Stimulated activated CD4-positive, alpha-beta T cell treated with anti-CD3 and anti-CD28 coated beads, Interleukin-1b, Interleukin-23, amount 100 ng/mL, for 4 hours (primary cell): Measurements from ENCODE around the gene TMEM183A.

Experiments used
- DNase-seq, 2 donors: peaks; one replicate each; pipeline ENCODE4 v3.0.0-alpha.2; 2020; ENCODE audit warnings: low read depth in 2 of 2

The TMEM183A gene

GRCh38 chr1:203045821-203046594, 38.8 kb downstream of the TMEM183A start:
- DNase-seq = no peak

DNA sequence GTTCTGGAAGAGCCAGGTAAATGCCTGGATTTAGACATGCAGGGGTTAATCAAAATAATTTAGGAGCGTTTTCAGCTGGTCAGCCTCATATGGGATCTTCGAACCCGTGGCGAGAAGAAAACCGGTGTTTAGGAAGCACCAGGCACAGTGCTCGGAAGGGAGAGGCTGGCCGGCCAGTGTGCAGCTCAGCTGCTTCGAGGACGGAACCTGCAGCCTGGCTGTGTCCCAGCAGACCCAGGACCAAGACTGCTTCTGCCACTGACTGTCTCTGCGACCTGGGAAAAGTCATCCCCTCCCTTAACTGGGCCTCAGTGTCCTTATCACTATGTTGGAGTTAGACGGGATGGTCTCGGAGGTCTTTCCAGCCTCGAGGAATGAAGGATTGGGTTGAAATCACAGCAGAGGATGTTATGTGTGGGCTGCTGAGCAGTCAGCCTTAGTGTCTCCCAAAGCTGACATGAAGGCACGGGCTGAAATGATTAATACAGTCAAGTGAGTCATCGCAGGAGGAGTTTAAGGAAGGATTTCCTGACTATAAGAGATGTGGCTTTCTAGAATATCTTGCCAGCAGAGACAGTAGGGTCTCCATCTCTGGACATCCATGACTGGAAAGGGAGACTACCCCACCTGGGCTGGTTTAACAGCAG, 39.9 kb downstream of the TMEM183A start:
- no peak for DNase-seq

DNA sequence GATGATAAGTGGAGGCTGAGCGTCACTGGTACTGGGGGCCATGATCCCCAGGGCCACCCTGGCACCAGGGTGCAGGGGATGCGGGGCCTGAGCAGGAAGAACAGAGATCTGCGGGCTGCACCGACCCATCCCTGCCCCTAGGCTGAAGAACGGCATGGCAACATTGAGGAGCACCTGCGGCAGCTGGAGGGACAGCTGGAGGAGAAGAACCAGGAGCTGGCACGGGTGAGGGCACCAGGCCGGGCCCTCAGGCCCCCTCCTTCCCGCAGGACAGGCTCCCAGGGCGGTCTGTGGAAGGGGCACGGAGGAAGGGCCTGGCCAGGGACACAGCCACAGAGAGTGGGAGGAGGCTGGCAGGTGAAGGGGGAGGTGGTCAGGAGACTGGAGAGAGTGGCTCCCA, 40.9 kb downstream of the TMEM183A start:
- no peak for DNase-seq

DNA sequence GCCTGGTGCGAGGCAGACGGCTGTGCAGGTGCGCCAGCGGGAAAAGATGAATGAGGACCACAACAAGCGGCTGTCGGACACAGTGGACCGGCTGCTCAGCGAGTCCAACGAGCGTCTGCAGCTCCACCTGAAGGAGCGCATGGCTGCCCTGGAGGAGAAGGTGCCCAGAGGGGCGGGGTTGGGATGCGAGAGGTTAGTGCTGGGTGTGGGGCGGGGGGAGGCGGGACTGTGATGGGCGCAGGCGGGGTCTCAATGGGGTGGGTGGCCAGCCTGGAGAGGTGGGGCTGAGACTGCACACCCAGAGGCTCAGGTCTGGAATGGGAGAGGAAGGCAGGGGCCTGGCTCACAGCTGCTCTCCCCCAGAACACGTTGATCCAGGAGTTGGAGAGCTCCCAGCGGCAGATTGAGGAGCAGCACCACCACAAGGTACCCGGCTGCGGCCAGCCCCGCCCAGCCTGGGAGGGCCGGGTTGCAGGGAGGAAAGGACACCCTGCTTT, 41.4 kb downstream of the TMEM183A start:
- DNase-seq = no peak

DNA sequence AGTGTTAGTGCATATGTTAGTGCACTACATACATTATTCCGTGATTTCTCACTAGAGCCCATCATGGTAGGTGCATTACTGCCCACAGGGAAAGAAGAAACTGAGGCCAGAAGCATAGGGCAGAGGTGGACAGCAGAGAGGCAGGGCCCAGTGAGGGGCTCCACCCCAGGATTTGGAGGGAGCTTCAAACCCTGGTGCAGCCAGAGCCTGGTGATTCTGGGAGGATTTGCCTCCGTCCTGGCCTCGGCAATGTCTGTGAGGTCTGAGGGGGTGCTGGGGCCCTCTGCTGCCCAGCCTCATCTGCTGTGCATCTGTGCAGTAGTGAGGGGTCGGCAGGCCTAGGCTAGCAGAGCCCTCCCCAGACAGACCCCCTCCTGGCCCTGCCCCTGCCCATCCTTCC, 41.9 kb downstream of the TMEM183A start:
- DNase-seq = no peak

DNA sequence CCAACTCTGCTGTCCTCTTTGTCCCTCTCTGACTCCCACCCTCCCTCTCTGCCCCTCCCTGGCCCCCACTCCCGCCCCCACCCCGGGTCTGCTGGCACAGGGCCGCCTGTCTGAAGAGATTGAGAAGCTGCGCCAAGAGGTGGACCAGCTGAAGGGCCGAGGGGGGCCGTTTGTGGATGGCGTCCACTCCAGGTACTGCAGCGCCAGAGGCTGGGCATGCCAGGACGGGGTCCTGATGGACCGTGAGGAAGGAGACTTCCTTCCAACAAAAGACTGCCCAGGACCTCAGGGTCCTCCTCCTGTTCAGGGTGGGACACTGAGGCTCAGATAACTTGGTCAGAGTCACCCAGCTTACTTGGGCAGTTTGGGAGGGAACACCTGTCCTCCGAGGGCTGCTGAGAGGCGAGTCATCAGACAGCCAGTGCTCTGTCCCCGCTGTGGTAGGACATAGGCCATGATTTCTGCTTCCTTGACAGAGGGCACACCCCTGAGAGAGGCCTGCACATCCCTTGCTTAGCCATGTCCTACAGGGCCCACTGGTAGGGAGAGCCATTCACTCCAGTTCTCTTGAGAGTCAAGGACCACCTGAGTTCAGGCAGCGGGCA, 42.5 kb downstream of the TMEM183A start:
- DNase-seq = no peak

DNA sequence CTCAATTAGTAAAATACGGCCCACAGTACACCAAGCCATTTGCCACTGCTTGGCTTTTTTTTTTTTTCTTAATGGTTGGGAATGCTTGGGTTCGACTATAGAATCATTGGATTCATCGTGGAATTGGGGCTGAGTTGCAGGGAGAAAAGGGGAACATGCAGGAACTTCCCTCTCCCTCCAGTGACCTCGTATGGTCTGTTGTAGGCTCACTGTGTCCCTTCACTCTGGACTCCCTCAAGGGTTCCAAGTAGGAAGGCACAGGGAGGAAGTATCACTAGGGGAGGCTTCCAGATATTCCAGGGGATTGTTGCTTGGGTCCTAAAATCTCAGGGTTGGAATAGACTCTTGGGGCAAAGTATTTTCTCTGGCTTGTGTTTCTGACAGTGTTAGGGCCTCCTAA, 43.7 kb downstream of the TMEM183A start:
- DNase-seq = no peak

DNA sequence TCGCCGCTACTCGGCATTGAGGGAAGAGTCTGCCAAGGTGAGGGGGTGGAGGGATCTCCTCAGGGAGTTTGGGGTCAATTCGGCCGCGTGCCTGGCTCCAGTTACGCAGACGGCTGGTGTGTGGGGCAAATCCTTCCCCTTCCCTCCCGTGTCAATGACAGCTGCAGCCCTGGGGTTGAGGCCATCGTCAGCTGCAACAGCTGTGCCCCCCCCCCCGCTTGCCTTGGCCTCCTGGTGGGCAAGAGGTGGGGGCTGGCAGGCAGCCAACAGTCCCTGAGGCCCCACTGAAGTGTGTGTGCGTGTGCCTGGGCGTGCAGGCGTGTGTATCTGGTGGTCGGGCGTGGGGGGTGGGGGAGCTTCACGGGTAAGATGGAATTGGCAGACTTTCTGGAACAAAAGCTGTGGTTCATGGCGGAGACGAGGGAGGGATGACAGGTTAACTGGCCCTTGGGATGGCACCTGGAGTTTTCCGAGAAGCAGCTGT, 44.7 kb downstream of the TMEM183A start:
- DNase-seq = no peak

GRCh38 chr1:203052601-203053000, 45.4 kb downstream of the TMEM183A start:
- DNase-seq = no peak

- DNase-seq = no peak
These were observed 47.0 kb downstream of the TMEM183A start for GRCh38 chr1:203054184-203054583.

- no peak for DNase-seq
These were observed 47.5 kb downstream of the TMEM183A start for GRCh38 chr1:203054642-203055041.

- DNase-seq = no peak
These were observed 48.1 kb downstream of the TMEM183A start for GRCh38 chr1:203055161-203055799.

DNA sequence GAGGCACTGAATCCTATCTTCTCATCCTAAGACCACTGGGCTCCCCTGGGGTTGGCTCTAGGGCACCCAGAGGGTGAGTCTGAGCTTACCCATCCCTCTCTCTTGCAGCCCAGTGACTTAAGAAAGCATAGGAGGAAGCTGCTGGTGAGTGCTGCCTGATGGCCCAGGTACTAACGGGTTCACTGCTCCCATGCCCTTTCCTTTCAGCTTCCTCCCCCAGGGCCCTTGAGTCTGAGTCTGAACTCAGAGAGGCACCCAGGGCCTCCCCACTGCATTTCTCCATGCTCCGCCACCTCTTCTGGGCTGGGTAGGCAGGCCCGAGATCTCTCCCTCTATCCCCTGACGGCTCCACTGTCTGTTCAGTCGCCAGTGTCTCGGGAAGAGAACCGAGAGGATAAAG, 48.8 kb downstream of the TMEM183A start:
- no peak for DNase-seq

GRCh38 chr1:203056516-203056915, 49.3 kb downstream of the TMEM183A start:
- DNase-seq = no peak

DNA sequence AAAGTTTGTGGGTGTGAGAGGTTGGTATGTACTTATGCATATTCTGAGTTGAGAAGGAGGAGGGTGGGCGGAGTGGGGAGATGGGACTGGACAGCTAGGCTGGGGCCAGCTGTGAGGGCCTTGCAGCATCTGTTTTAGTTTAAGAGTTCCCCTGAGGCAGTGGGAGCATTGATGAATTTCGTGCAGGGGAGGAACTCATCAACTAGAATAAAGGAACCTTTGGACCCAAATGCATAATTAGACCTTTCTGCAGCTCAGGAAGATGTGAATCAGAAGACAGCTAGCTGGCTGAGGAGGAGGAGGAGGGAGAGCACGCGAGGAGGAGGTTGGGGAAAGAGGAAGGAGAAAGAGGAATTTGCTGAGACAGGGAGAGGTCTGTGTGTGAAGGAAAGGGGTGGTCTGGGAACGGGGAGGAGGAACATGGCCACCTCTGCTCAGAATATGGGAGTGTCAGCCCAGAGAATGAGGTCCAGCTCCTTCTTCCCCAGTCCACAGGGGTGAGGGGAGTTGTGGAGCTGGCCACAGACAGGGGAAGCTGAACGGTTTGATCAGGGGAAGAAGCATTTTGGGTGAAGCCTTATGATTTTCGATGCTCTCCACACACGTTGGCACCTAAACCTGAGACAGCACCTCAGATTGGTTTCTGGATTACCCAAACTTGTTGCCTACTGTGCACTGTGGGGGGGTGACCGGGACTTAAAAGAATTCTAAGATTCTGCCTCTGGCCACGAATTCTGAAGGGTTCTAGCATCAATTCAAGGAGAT, 50.9 kb downstream of the TMEM183A start:
- no peak for DNase-seq

- no peak for DNase-seq
These were observed 51.4 kb downstream of the TMEM183A start for GRCh38 chr1:203058676-203058935.

- no peak for DNase-seq
These were observed 52.3 kb downstream of the TMEM183A start for GRCh38 chr1:203059485-203059884.

GRCh38 chr1:203060115-203060514, 52.9 kb downstream of the TMEM183A start:
- DNase-seq = no peak

GRCh38 chr1:203063287-203063686, 56.1 kb downstream of the TMEM183A start:
- DNase-seq = no peak

DNA sequence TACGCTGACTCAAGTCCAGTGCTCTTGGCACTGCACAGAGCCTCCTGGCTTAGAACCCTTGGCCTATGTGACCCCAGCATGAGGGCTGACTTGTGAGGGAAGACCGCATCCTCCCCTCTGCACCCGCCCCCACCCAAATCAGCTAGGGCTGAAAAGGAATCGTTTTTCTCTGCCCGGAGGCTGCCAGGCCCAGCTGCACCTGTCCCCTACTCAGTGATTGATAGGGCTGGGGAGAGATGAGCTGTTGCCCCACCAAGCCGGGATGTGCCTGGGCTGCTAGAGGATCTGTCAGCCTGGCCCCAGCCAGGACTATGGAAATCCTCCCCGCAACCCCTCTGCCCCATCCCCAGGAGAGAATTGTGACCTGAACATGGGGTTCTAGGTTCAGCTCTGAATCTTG, 58.0 kb downstream of the TMEM183A start:
- no peak for DNase-seq

DNA sequence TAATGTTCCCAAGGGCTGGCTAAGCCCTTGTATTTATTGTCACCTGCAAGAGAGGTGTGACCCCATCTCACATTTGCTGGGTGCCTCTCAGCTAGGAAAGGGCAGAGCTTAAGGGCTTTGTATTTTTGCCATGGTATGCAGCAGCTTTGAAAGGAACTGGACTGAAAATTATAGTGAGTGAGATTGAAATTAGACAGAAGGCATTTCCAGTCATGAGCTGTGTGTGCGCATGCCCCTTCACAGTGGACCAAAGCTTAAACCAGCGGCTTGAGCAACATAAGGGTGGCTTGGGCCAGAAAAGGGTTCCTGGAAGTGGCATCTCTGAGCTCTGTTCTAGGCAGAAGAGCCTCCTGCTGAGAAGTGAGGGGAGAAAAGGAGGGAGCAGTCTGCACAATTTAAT, 58.8 kb downstream of the TMEM183A start:
- no peak for DNase-seq

- no peak for DNase-seq
These were observed 59.8 kb downstream of the TMEM183A start for GRCh38 chr1:203066965-203067364.
